Stimulated activated CD4-positive, alpha-beta T cell treated with anti-CD3 and anti-CD28 coated beads, Interleukin-15, amount 100 ng/mL, for 48 hours (primary cell): ENCODE results near the gene CATSPERD.
"Not testable (repeated sequence)": the region's sequence is repeated elsewhere in the genome, so short reads cannot be mapped to it uniquely, and the experiment has no call there.

Experiments used
- DNase-seq, 2 donors: peaks; one replicate each; pipeline ENCODE4 v3.0.0-alpha.2; 2020; ENCODE audit warnings: low read depth in 2 of 2

CATSPERD gene

GRCh38 chr19:5686647-5687359 is 33.6 kb upstream of the CATSPERD start:
- DNase-seq = peak; percentile 98 to 100

DNA sequence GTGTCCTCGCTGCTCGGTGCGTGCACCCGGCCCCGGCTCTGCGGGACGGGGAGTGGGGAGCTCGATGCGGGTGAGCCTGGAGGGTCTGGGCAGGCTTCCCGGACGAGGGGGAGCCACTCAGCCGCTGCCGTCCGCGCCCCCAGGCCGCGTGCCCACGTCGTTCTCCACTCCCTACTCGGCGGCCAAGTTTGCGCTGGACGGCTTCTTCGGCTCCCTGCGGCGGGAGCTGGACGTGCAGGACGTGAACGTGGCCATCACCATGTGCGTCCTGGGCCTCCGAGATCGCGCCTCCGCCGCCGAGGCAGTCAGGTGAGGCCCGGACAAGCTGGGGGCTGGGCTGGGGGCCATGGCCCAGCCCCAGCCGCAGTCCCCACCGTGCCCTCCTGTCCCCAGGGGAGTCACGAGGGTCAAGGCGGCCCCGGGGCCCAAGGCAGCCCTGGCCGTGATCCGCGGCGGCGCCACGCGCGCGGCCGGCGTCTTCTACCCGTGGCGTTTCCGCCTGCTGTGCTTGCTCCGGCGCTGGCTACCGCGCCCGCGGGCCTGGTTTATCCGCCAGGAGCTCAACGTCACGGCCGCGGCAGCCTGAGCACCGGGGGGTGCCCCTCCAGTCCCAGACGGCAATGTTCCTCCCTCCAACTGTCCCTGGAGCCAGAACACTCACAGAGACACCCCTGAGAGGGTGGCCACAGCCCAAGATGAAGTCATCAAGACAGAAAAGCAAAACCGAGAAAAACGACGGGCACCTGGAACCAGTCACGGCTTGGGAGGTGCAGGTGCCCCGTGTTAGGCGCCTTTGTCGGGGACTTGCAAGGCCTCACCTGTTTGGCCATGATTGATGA is 32.9 kb upstream of the CATSPERD start:
- no peak for DNase-seq

GRCh38 chr19:5688262-5688881 is 32.1 kb upstream of the CATSPERD start:
- DNase-seq = not testable (repeated sequence)

DNA sequence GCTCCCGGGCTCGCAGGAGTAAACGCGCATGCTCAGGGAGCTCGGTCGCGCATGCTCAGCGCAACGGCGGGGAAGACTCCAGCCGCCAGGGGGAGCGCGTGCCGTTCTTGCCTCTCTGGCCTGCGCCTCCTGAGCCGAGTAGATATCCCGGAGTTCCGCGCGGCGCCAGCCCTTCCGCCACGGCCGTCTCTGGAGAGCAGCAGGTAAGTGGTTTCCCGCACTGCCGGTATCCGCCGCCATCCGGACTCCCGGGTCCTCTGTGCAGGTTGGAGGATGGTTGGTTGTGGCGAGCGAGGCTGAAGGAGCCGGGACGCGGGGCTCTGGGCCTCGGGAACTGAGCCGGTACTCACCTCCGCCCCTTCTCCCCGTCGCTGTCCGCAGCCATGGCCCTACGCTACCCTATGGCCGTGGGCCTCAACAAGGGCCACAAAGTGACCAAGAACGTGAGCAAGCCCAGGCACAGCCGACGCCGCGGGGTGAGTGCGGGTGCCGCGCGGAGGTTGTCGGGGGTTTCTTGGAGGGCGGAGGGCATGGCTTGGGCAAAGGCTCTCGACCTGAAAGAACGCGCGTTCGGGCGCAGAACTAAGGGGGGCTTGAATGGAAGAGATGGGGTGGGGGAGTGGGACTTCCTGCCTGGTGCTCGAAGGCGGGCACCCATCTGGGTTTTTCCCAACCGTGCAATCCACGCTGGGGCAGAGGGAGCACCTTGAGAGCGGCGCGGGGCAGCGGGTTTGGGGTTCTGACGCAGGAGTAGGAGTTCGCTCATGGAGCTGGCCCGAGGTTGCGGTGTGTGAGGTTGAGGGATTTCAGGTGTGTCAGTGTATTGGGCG is 30.1 kb upstream of the CATSPERD start, which contains the start of gene RPL36:
Gene RPL36, plus strand, starts transcription at position 171 of the 830 bp plus-strand sequence. Its CDS starts 213 bp downstream, at position 384.
- peak; percentile 97 to 99 for DNase-seq

DNA sequence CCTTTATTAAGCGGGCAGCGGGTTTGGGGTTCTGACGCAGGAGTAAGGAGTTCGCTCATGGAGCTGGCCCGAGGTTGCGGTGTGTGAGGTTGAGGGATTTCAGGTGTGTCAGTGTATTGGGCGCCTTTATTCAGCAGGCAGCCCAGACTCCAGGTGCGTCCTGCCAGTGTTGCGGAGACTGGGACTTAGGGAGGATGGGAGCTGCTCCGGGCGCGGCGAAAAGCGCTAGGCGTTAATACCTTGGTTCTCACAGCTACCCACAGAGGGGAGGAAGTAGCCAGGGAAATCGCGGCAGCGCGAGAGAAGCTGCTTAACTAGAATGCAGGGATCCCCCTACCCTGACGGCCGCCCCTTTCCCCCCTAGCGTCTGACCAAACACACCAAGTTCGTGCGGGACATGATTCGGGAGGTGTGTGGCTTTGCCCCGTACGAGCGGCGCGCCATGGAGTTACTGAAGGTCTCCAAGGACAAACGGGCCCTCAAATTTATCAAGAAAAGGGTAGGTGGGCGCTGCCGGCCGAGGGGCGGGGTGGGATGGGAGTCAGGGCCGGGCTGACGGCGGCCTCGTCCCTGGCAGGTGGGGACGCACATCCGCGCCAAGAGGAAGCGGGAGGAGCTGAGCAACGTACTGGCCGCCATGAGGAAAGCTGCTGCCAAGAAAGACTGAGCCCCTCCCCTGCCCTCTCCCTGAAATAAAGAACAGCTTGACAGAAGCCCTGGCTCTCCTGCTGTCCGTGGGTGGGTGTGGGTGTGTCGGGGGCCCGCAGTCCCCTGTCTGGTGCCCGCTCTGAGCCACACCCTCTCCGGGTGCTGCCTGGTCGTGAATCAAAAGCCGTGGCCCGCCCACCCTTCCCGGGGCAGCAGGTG is 29.2 kb upstream of the CATSPERD start:
- DNase-seq = peak in 1 of 2 donors; percentile 63

GRCh38 chr19:5691822-5692722 is 28.4 kb upstream of the CATSPERD start:
- no peak for DNase-seq

GRCh38 chr19:5692723-5693194 is 27.7 kb upstream of the CATSPERD start:
- no peak for DNase-seq

GRCh38 chr19:5693195-5694166 is 27.0 kb upstream of the CATSPERD start:
- DNase-seq = no peak

DNA sequence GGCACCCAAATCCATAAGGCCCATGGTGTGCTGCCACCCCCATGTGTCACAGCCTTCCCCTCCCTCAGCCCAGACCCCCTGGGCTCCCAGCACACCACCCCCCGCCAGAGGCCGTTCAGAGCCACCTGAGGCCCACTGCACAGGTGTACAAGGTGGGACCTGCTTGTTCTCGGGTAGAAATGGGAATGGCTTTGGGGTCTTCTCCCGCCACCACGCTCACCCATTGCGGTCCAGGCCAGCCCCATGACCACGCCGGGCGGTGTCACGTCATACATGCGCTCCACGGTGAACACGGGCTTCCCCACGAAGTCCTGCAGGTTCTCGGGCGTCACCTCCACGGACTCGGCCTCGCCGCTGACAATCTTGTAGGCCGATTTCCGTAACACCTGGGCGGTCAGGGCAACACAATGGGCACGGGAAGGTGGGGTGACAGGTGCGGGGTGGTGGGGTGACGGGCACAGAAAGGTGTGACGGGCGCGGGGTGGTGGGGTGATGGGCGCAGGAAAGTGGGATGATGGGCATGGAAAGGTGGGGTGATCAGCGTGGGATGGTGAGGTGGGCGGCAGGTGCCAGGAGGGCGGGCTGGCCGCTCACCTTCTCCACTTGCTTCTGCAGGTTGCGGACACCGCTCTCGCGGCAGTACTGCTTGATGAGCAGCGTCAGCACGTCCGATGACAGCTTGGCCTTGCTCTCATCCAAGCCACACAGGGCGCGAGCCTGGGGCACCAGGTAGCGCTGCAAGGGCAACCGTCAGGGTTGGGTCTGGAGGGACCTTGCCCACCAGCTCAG is 26.1 kb upstream of the CATSPERD start:
- no peak for DNase-seq

GRCh38 chr19:5694956-5695648 is 25.3 kb upstream of the CATSPERD start:
- DNase-seq = no peak

DNA sequence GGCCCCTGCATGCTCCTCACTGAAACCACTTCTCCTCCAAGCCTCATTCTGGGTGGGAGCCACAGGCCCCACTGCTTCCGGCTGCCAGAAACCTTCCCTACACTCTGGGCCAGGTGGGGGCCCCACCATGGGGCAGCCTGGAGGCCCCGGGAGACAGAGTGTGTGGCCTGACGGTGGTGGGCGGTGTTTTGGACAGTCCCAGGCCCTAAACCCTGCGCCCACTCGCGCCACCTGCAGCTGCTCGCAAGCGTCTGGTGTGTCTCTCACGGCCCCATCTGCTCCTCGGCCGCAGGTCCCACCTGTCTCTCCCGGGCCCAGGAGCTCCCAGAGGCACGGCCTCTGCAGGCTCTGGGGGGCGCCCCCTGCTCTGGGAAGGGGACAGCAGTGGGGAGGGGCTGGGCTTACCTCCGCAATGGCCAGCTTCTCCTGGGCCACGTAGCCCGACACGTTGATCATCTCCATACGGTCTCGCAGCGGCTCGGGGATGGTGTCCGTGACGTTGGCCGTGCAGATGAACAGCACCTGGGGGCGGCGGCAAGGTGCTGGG is 24.7 kb upstream of the CATSPERD start:
- DNase-seq = no peak

DNA sequence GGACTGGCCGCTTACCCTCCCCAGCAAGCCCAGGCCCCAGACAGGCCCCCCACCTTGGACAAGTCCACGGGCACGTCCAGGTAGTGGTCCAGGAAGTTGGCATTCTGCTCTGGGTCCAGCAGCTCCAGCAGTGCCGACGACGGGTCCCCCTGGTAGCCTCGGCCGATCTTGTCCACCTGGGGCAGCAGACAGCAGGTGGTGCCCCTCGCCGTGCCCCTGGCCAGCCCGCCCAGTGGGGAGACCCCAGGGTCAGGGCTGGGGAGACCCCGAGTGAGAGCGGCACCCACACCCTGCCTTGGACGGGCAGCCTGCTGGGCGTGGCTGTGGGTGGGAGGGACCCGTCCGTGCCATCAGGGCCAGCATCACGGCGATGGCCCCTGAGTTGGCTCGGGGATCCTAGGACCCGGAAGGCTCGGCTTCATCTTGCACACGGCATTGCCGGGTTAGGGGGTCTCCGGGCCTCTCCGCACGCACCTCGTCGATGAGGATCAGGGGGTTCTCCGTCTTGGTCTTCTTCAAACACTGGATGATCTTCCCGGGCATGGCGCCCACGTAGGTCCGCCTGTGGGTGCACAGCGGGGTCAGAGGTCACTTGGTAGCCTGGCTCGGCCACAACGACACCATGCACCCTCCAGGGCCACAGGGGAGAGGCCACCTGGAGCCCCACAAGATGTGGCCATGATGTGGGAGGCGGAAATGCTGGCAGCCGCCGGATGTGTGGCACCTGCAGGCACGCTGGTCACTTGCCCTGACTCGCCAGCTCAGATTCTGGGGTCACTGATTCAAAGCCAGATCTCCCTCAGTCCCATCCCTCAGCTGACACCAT is 24.0 kb upstream of the CATSPERD start:
- DNase-seq = no peak

GRCh38 chr19:5697022-5697889 is 23.2 kb upstream of the CATSPERD start:
- DNase-seq = no peak

DNA sequence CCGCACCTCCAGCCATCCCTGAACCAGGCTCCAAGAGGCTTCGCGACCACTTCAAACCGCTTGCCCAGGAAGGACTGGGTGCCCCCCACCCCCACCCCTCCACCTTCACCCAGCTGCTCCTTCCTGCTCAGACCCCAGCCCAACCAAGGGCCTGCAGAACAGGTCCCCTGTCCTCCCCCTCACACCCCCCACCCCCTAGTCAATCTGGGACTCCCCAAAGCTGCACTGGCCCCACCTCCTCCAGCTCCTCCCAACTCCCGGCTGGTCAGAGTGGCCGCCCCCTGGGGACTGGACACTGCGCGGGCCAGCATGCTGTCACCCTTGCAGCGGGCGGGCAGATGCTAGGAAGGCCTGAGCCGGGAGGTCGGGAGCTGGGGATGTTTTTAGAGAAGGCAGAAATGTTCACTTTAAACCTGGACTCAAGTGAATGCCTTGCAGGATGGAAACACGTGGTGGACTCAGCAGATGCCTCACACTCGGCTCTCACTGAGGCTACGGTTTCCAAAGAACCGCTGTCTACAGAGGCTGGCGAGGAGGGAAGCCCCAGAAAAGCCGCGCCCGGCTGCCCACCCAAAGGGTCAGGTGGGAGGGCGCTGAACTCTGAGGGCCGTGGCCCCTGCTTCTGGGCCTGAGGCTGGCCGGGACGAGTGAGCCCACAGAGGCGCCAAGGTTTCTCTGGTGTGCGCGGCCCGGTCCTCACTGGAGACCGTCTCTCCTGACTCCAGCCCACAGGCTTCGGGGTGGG is 22.4 kb upstream of the CATSPERD start:
- no peak for DNase-seq
